IPS-18c (cell line): ENCODE data around the gene GMEB2.
"Not testable (repeated sequence)": the region's sequence is repeated elsewhere in the genome, so short reads cannot be mapped to it uniquely, and the experiment has no call there.

Experiments used
- H3K4me3 ChIP-seq: 2 replicates; pipeline ENCODE4 v1.7.0; 2013; ENCODE audit warnings: low read depth, mild to moderate bottlenecking, low read length, moderate library complexity; ENCODE audit not compliant: insufficient read depth
- H3K9me3 ChIP-seq: one replicate; pipeline ENCODE4 v1.6.1; 2013; ENCODE audit warnings: mild to moderate bottlenecking, low read length, moderate library complexity; ENCODE audit not compliant: control insufficient read depth, insufficient read depth

The GMEB2 gene, protein sequence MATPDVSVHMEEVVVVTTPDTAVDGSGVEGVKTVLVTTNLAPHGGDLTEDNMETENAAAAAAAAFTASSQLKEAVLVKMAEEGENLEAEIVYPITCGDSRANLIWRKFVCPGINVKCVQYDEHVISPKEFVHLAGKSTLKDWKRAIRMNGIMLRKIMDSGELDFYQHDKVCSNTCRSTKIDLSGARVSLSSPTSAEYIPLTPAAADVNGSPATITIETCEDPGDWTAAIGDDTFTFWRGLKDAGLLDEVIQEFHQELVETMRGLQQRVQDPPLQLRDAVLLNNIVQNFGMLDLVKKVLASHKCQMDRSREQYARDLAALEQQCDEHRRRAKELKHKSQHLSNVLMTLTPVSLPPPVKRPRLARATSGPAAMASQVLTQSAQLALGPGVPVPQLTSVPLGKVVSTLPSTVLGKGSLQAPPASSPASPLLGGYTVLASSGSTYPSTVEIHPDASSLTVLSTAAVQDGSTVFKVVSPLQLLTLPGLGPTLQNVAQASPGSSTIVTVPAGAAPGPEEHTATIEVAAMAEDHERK

DNA sequence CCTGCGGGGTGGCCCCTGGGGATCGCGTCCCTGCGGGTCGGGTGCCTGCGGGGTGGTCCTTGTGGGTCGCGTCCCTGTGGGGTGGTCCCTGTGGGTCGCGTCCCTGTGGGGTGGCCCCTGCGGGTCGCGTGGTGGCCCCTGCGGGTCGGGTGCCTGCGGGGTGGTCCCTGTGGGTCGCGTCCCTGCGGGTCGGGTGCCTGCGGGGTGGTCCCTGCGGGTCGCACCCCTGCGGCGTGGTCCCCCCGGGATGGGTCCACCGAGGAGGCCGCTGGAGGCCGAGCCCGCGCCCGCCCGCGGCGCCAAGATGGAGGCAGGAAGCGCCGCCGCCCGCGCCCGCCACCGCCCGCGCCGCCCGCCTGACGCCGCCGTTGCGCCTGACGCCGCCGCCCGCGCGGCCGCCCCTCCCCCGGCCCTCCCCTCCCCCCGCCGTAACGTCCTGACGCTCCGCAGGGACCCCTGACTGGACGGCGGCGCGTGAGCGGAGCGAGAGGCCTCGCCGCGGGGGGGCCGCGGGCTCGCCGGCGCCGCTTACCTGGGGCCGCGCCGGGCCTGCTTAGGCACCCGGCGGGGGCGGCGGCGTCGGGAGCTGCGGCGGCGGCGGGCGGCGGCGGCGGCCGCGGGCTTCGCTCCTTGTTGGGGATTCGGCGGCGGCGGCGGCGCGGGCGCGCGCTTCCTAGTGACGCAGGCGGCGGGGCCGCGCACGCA, at the start of gene GMEB2:
TSS of gene GMEB2 (minus strand) at position 678 of the 705 bp plus-strand sequence. CDS start 7,704 bp downstream, outside the sequence.
- H3K9me3 ChIP-seq, result peaks cover 2% of the 10 kb centered on the region
- peak within 1 kb of the TSS; percentile 84 for H3K4me3 ChIP-seq

DNA sequence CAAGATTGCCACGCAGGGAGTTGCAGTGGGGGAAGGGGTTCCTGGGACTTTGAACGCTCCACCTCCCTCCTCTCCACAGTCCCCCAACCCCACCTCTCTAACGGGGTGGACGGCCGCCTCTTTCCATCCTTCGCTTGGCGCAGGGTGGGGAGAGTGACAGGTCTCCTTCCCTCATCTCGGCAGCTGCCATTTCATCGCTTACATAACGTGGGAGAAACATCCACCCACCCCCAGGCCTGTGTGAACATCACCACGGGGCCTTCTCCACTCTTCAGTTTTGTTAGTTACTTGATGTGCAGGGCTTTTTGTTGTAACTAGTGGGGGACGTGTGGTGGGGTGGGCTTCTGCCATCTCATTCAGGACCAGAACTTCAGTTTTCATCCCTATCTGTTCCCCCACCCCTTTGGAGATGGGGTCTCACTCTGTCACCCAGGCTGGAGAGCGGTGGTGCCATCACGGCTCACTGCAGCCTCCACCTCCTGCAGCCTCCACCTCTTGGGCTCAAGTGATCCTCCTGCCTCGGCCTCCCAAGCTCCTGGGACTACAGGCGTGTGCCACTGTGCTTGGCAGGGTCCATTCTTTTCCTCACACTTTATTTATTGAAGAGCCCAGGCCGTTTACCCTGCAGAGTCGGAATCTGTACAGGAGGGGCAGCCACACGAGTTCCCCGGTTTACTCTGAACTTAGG, 48.9 kb upstream of the GMEB2 start:
- H3K9me3 ChIP-seq, result no peaks in the 10 kb centered on the region
- no peak overlapping the region for H3K4me3 ChIP-seq

DNA sequence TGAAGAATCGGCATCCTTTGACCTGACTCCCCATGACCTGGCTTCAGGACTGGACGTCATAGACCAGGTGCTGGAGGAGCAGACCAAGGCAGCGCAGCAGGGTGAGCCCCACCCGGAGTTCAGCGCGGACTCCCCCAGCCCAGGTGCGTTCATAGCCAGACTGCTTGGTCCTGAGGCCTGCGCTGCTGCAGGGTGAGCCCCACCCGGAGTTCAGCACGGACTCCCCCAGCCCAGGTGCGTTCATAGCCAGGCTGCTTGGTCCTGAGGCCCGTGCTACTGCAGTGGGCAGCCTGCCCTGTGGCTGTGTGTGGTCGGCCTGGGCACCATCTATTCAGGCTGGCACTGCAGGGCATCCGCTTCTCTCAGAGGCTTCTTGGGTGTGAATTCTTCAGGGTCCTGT, 47.0 kb upstream of the GMEB2 start:
- no peaks in the 10 kb centered on the region for H3K9me3 ChIP-seq
- H3K4me3 ChIP-seq, result no peak overlapping the region

DNA sequence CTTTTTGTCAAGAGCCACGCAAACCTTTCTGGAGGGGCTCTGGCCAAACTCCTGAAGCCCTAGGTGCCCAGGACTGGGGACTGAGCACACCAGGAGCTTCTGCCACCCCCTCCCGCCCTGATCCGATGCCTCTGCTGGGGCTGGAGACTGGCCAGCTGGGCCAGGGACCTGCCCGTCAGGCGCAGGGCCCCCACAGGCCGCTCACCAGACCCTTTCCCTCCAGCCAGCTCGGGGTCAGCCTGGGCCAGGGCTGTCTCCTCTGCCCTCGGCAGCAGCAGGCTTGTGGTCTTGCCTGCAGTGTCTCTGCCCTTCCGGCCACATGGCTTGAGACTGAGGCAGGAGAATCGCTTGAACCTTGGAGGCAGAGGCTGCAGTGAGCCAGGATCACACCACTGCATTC, 45.8 kb upstream of the GMEB2 start:
- no peak overlapping the region for H3K4me3 ChIP-seq
- H3K9me3 ChIP-seq, result no peaks in the 10 kb centered on the region

DNA sequence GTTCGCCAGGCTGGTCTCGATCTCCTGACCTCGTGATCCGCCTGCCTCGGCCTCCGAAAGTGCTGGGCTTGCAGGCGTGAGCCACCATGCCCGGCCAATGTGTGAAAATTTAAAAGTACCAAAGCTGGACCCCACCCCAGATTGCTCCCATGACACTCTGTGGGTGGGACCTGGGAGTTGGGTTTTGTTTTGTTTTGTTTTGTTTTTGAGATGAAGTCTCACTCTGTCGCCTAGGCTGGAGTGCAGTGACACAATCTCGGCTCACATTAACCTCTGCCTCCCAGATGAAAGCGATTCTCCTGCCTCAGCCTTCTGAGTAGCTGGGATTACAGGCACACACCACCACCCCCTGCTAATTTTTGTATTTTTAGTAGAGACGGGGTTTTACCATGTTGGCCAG, 44.8 kb upstream of the GMEB2 start:
- not testable (repeated sequence) for H3K9me3 ChIP-seq, H3K4me3 ChIP-seq

DNA sequence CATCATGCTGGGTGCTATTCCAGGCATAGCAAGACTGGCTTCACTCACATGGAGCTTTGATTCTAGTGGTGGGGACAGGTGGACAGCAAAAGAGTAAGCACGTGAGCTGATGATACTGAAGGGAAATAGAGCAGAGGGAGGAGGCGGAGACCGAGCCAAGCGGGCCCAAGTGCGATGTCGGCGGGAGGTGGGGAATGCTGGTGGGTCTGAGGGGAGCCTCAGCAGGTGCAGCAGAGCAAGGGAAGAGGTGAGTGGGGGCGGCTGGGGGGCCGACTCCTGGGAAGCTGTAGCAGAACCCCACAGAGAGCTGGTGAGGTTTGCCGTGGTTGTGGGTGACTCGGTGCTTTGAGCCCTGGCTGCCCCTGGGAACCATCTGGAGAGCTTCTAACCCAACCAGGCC, 41.5 kb upstream of the GMEB2 start:
- no peak overlapping the region for H3K4me3 ChIP-seq

DNA sequence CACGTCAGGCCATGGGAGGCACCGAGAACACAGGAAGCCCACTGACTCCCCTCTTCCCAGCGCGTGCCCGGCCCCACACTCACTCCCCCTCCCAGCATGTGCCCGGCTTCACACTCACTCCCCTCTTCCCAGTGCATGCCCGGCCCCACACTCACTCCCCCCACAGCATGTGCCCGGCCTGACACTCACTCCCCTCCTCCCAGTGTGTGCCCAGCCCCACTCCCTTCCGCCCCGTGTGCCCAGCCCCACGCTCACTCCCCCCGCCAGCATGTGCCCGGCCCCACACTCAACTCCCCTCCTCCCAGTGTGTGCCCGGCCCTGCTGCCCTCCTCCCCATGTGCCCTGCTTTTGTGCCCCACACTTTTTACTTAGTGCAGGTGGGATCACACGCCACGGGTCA, 41.0 kb upstream of the GMEB2 start:
- Histone ChIP-seq H3K4me3 (no peak overlapping the region), H3K9me3 (no peaks in the 10 kb centered on the region)

More for the DNA sequence above, 41.5 kb upstream of the GMEB2 start:
- no peaks in the 10 kb centered on the region for H3K9me3 ChIP-seq

DNA sequence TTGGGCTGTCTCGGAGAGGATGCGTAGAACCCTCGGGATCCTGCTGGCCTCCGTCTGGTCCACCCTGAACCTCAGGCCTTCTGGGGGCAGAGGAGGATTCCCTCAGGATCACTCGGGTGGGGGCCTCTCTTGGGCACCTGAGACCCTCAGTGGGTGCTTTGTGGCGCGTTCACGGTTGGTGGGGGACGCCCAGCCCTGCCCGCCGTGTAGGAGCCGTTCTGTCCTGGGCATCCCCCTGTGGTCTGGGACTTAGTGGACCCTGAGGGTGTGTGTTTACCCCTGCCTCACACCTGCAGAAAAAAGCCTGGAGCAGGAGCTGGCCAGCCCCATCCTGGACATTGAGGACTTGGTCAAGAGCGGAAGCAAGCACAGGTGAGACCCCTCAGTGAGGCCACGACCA, 38.8 kb upstream of the GMEB2 start:
- Histone ChIP-seq H3K9me3 (no peaks in the 10 kb centered on the region), H3K4me3 (no peak overlapping the region)

DNA sequence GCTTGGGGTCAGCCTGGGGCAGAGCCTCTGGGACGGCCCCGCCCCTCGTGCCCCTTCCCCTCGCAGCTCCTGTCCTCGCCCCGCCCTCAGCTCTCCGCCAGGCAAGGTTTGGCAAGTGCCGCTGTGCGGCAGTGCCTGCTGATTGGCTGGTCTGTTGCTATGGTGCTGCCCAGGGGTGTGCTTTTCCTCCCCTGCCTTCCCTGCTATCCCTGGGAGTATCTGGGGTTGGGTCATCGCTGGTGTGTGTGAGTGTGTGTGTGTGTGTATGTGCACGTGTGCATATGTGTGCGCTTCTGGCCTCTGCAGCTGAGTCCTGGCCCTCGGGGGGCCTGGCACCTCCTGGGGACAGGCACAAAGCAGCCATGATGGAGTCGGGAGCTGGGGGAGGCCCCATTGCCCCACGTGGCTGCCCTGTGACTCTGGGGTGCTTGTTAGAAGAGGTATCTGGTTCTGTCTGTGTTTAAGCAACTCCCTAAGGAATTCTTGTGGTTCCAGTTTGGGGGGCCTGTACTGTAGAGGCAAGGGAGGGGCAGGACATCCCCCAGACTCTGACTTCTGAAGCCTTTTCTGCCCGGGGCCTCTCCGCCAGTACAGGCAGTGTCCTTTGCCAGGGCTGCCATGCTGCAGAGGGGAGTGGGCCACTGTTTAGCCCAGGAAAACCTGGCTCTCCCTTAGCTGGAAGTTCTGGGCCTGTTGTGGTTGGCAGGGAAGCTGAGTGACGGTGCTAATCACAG, 38.1 kb upstream of the GMEB2 start:
- no peak overlapping the region for H3K4me3 ChIP-seq
- H3K9me3 ChIP-seq, result no peaks in the 10 kb centered on the region

DNA sequence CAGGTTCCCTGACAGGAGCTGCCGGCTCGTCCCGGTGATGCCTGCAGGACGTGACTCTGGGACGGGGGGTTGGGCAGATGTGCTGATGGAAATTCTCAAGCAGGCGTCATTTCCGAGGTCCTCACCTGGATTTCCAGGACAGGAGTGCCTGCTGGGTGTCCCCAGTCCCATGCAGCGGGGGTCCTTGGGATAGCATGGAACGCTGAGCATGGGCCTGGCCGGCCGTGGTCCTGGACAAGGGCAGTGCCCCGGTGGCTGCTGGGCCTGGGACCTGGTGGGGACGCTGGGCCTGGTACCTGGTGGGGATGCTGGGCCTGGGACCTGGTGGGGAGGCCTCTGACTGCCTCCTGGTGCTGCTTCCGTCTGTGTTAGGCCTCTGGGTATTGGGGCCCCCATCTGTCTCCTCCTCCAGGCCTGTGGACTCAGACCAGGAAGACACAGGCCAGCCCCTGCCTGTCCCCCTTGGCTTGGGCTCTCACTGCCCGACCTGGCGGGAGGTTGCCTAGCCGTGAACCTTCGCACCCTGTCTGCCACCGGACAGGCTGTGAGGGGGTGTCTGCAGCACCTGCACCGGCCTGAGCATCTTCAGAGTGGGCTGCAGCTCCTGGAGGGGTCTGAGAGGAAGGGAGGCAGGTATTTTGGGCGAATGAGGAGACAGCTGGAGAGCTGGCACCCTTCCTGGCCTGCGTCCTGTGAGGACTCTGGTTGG, 37.4 kb upstream of the GMEB2 start:
- Histone ChIP-seq H3K4me3 (no peak overlapping the region), H3K9me3 (no peaks in the 10 kb centered on the region)

DNA sequence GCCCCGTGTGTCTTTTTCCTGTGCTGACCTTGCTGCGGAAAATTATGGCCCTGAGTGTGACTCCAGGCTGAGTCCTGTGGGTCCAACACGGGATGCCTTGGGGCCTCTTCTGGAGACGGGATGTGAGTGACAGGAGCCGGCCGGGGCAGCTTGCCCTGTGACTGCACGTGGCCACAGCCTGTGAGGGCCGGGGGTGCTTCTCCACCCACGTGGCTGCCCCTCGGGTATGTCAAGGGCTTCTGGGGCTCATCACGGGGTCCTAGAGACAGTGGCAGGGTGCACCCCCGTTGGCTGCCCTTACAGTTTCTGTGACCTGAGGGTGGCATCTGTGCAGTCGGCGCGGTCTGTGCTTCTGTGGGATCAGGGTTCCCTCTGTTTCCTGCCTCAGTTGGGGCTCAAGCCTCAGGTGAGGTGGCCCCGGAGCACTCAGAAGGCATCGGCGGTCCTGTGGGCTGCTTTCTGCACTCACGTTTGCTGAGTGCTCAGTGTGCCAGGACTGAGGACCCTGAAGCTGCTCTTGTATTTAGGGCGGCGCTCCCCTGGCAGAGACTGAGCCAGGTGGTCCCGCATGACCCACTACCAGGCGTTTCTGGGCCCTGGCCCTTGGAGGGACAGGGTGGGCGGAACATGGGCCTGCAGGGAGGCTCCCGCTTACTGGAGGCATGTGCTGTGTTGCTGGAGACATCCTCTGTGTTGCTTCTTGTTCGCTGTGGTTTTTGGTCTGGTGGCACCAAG, 36.6 kb upstream of the GMEB2 start:
- Histone ChIP-seq H3K4me3 (no peak overlapping the region), H3K9me3 (no peaks in the 10 kb centered on the region)

DNA sequence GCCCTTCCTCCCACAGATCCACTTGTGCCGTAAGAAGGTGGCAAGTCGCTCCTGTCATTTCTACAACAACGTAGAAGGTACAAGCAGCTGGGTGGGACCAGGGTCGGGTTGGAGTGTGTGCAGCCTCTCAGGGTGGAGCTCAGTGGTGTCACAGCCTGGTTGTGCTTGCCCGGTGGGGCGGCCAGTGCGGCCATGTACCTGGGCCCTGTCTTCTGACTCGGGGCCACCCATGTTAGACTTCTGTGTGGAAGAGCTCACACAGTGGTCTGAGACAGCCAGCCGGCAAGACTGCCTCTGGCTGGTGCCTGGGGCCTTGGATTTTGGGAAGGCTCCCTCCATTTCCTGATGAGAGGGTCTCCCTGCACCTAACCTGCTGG, 35.9 kb upstream of the GMEB2 start:
- H3K4me3 ChIP-seq, result no peak overlapping the region

DNA sequence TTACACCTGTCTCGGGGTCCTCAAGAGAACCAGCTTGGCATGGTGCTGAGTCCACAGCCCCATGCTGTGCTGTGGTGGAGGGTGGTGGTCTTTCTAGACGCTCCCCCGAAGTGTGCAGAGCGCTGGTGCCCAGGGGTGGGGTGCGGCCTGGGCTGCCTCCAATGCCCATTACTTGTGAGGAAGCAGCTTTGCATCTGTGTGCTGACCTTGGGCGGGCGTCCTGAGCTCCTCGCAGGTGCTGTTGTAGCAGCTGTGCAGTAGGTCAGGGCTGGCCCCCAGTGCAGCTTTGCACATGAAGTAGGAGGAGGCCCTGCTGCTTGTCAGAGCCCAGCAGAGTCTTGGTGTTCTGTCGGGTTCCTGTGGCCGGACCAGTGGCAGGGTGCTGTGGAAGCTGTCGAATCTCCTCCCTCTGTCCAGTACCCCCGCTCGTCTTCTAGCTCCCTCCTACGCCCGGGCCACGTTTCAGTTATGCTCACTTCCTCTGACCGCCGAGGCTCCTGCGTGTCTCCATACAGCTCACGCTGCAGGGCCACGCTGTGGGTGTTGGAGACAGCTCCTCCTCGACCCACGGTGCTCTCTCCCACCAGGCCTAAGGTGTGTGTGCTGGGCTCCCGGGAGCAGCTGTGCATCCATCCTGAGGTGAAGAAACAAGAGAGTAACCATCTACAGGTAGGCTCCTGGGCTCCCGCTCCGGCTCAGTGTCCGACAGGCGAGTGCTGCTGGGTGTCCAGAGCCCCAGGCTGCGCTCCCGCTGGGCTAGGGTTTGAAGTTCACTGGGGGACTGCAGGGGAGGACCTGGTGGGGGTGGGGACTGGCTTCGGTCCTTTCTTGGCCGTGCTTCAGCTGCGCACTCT, 35.3 kb upstream of the GMEB2 start:
- H3K4me3 ChIP-seq, result no peak overlapping the region
- H3K9me3 ChIP-seq, result no peaks in the 10 kb centered on the region

More for the DNA sequence above, 35.9 kb upstream of the GMEB2 start:
- H3K9me3 ChIP-seq, result no peaks in the 10 kb centered on the region

DNA sequence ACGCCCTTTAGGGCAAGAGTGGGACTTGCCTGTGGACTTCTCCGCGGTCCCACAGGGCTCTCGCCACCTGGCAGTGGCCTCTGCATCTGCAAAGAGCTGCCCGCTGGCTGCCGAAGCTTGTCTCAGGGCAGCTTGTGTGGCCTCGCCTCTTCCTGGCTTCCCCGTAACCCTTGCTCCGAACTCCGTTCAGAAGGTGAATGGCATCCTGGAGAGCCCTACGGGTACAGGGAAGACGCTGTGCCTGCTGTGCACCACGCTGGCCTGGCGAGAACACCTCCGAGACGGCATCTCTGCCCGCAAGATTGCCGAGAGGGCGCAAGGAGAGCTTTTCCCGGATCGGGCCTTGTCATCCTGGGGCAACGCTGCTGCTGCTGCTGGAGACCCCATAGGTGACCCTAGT, 34.2 kb upstream of the GMEB2 start:
- Histone ChIP-seq H3K9me3 (no peaks in the 10 kb centered on the region), H3K4me3 (no peak overlapping the region)

DNA sequence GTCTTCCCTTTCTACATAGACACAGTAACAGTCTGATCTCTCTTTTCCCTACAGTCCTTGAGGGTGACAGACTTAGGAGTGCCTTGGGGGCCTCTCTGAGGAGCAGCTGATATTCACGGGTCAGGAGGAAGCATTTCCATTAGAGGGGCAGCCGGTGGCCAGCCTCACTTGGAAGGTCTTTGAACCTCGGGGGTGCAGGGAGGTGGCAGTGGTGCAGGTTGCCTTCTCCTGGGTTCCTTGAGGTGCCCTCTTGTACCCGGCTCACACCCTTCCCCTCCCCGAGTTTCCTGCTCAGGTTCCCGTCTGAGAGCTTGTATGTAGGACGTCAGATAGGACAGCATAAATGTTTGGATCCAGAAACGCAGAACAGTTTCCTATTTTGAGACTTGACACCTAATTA, 33.7 kb upstream of the GMEB2 start:
- H3K9me3 ChIP-seq, result no peaks in the 10 kb centered on the region
- H3K4me3 ChIP-seq, result no peak overlapping the region
